CD8-positive, alpha-beta memory T cell (primary cell): ENCODE data around the gene ZMIZ1. TPM values are rescaled to one million over a fixed set of nuclear protein-coding genes. Genes with fewer than 3 reads are reported as not detected.
A peak's percentile ranks its signal among the peaks of the same experiment; 100 is the strongest.

ENCODE experiments used
- CTCF ChIA-PET: fragments of 350-600 bp; sonication (Branson Sonifier 250); formaldehyde crosslinking; loops from one replicate; lab custom pipeline; 2021; ENCODE audit warnings: antibody characterized with exemption; lab: Charles Lee
- POLR2A ChIA-PET: fragments of 350-600 bp; sonication (Branson Sonifier 250); formaldehyde crosslinking; loops from one replicate; lab custom pipeline; 2021; ENCODE audit warnings: antibody characterized with exemption; lab: Charles Lee
- DNase-seq, 5 donors: peaks; one replicate each; pipeline versions ENCODE4 v3.0.0 to v3.0.0-alpha.2; 2020 to 2022; ENCODE audit warnings: mixed read lengths in 1 of 5
- H3K27ac ChIP-seq: one replicate; pipeline ENCODE4 v1.7.0; 2013; ENCODE audit warnings: low read depth, mild to moderate bottlenecking, low read length, moderate library complexity
- H3K27me3 ChIP-seq: 2 replicates; pipeline ENCODE4 v1.7.0; 2013; ENCODE audit warnings: low read length, mild to moderate bottlenecking; ENCODE audit not compliant: insufficient read depth, poor library complexity, severe bottlenecking
- H3K36me3 ChIP-seq: 2 replicates; pipeline ENCODE4 v1.7.0; 2013; ENCODE audit warnings: mild to moderate bottlenecking, low read length, moderate library complexity; ENCODE audit not compliant: insufficient read depth
- H3K4me1 ChIP-seq: 2 replicates; pipeline ENCODE4 v1.7.0; 2013; ENCODE audit warnings: mild to moderate bottlenecking, low read length, moderate library complexity; ENCODE audit not compliant: insufficient read depth
- H3K4me3 ChIP-seq: 2 replicates; pipeline ENCODE4 v1.7.0; 2013; ENCODE audit warnings: mild to moderate bottlenecking, low read length
- H3K9me3 ChIP-seq: 2 replicates; pipeline ENCODE4 v1.7.0; 2013; ENCODE audit warnings: mild to moderate bottlenecking, low read length
- H3K27ac Mint-ChIP-seq, 8 donors: one replicate each; pipeline ENCODE4 v1.8.0; 2020 to 2021; ENCODE audit warnings: mixed read lengths in 8 of 8, mild to moderate bottlenecking in 6 of 8, inconsistent platforms in 3 of 8, moderate library complexity in 3 of 8
- H3K27me3 Mint-ChIP-seq, 2 donors: one replicate each; pipeline ENCODE4 v1.8.0; 2020 to 2021; ENCODE audit warnings: mixed read lengths in 2 of 2, mild to moderate bottlenecking in 1 of 2, moderate library complexity in 1 of 2
- H3K36me3 Mint-ChIP-seq, 3 donors: one replicate each; pipeline ENCODE4 v1.8.0; 2020 to 2021; ENCODE audit warnings: mixed read lengths in 3 of 3, inconsistent platforms in 1 of 3, mild to moderate bottlenecking in 1 of 3
- H3K4me1 Mint-ChIP-seq, 3 donors: one replicate each; pipeline ENCODE4 v1.8.0; 2020 to 2021; ENCODE audit warnings: mixed read lengths in 3 of 3, inconsistent platforms in 1 of 3, mild to moderate bottlenecking in 1 of 3
- H3K4me3 Mint-ChIP-seq, 7 donors: one replicate each; pipeline ENCODE4 v1.8.0; 2020 to 2021; ENCODE audit warnings: mixed read lengths in 7 of 7, mild to moderate bottlenecking in 6 of 7, moderate library complexity in 4 of 7, inconsistent platforms in 2 of 7
- H3K9me3 Mint-ChIP-seq, 5 donors: one replicate each; pipeline ENCODE4 v1.8.0; 2020 to 2022; ENCODE audit warnings: mixed read lengths in 5 of 5, mild to moderate bottlenecking in 3 of 5, moderate library complexity in 2 of 5, inconsistent platforms in 1 of 5
- polyA plus RNA-seq: library from polyadenylated mRNA; unstranded; fragments of 300-500 nt; fragmentation: Illumina TruSeq; gene quantifications from one replicate; pipeline ENCODE4 v1.2.3, GENCODE V29; 2021
- total RNA-seq, 2 experiments: library from RNA; stranded (reverse); gene quantifications; one replicate each; pipeline ENCODE4 v1.2.3, GENCODE V29; 2021

Gene ZMIZ1
- total and polyA plus RNA-seq, 3 experiments from 2014 or later = 8.0 to 36.3 (median 34.7) TPM

GRCh38 chr10:79347226-79347893 is 278.6 kb downstream of the ZMIZ1 start, which contains the start of gene PPIF:
PPIF (plus strand) TSS chr10:79347469; CDS start chr10:79347549, 80 bp downstream.
- POLR2A ChIA-PET = interaction anchor here (0.6 to 1.9 kb wide), 3 partner anchors 24 to 97 kb away, joined by 3 to 12 read pairs (median 3); no protein-coding TSS in a partner anchor
- Mint-ChIP-seq H3K27me3 (no peaks in the 10 kb centered on the region), H3K36me3 (peaks cover 4 to 39% (median 4%) of the 10 kb centered on the region in 3 donors), H3K4me1 (peaks cover 25 to 46% (median 28%) of the 10 kb centered on the region in 3 donors), H3K27ac (peak within 1 kb of the TSS; percentile 78 to 98 (median 92)), H3K9me3 (no peaks in the 10 kb centered on the region), H3K4me3 (peak within 1 kb of the TSS; percentile 77 to 91 (median 82))
- peak; percentile 88 to 92 (median 89) for DNase-seq
- no peaks in the 10 kb centered on the region for H3K9me3 ChIP-seq
- H3K27me3 ChIP-seq = no peaks in the 10 kb centered on the region
- CTCF ChIA-PET = interaction anchor here (0.5 to 5.1 kb wide), 13 partner anchors 9 to 107 kb away, joined by 3 to 37 read pairs (median 4); no protein-coding TSS in a partner anchor
- peak within 1 kb of the TSS; percentile 56 for H3K4me3 ChIP-seq
- peaks cover 30% of the 10 kb centered on the region for H3K36me3 ChIP-seq
- peak within 1 kb of the TSS; percentile 80 for H3K27ac ChIP-seq
- H3K4me1 ChIP-seq = peaks cover 33% of the 10 kb centered on the region

- POLR2A ChIA-PET = interaction anchor here (0.6 to 1.9 kb wide), 4 partner anchors 12 to 106 kb away, joined by 3 to 12 read pairs (median 3); no protein-coding TSS in a partner anchor
- CTCF ChIA-PET = interaction anchor here (0.5 to 5.1 kb wide), 14 partner anchors 9 to 108 kb away, joined by 3 to 37 read pairs (median 4); no protein-coding TSS in a partner anchor
- Histone ChIP-seq H3K27ac (peak overlapping the region; percentile 80), H3K36me3 (peaks cover 37% of the 10 kb centered on the region), H3K9me3 (no peaks in the 10 kb centered on the region), H3K4me3 (peak overlapping the region; percentile 56), H3K4me1 (peaks cover 31% of the 10 kb centered on the region), H3K27me3 (no peaks in the 10 kb centered on the region)
- peak overlapping the region; percentile 78 to 98 (median 92) for H3K27ac Mint-ChIP-seq
- H3K4me3 Mint-ChIP-seq = peak overlapping the region; percentile 77 to 91 (median 82)
- DNase-seq = peak; percentile 61 to 82 (median 70)
- peaks cover 4 to 46% (median 6%) of the 10 kb centered on the region in 3 donors for H3K36me3 Mint-ChIP-seq
- H3K9me3 Mint-ChIP-seq = no peaks in the 10 kb centered on the region
- H3K27me3 Mint-ChIP-seq = no peaks in the 10 kb centered on the region
- peaks cover 25 to 48% (median 28%) of the 10 kb centered on the region in 3 donors for H3K4me1 Mint-ChIP-seq
Observed at GRCh38 chr10:79347894-79348639, 279.3 kb downstream of the ZMIZ1 start.

GRCh38 chr10:79348640-79348988 is 279.8 kb downstream of the ZMIZ1 start:
- Histone ChIP-seq H3K36me3 (peaks cover 43% of the 10 kb centered on the region), H3K4me3 (peak overlapping the region; percentile 56), H3K27me3 (no peaks in the 10 kb centered on the region), H3K4me1 (peaks cover 28% of the 10 kb centered on the region), H3K27ac (peak overlapping the region; percentile 80), H3K9me3 (no peaks in the 10 kb centered on the region)
- no peaks in the 10 kb centered on the region for H3K9me3 Mint-ChIP-seq
- no peaks in the 10 kb centered on the region for H3K27me3 Mint-ChIP-seq
- H3K36me3 Mint-ChIP-seq = peaks cover 4 to 52% (median 11%) of the 10 kb centered on the region in 3 donors
- H3K4me3 Mint-ChIP-seq = peak overlapping the region; percentile 77 to 91 (median 82)
- ChIA-PET POLR2A (interaction anchor here (0.6 to 1.9 kb wide), 3 partner anchors 11 to 107 kb away, joined by 3 to 12 read pairs (median 3); no protein-coding TSS in a partner anchor), CTCF (interaction anchor here (0.7 to 5.1 kb wide), 11 partner anchors 8 to 107 kb away, joined by 3 to 37 read pairs (median 4); no protein-coding TSS in a partner anchor)
- no peak for DNase-seq
- H3K4me1 Mint-ChIP-seq = peaks cover 23 to 48% (median 33%) of the 10 kb centered on the region in 3 donors
- H3K27ac Mint-ChIP-seq = peak overlapping the region; percentile 78 to 98 (median 92)

- H3K27me3 Mint-ChIP-seq = no peaks in the 10 kb centered on the region
- Histone ChIP-seq H3K9me3 (no peaks in the 10 kb centered on the region), H3K27ac (peak overlapping the region; percentile 80), H3K4me1 (peaks cover 28% of the 10 kb centered on the region), H3K4me3 (peak overlapping the region; percentile 56), H3K36me3 (peaks cover 48% of the 10 kb centered on the region), H3K27me3 (no peaks in the 10 kb centered on the region)
- CTCF ChIA-PET = interaction anchor here (0.7 to 4.1 kb wide), 6 partner anchors 11 to 96 kb away, joined by 3 to 17 read pairs (median 4); no protein-coding TSS in a partner anchor
- DNase-seq = no peak
- peaks cover 23 to 48% (median 37%) of the 10 kb centered on the region in 3 donors for H3K4me1 Mint-ChIP-seq
- POLR2A ChIA-PET = interaction anchor here (1.9 kb wide), 1 partner anchor 26 kb away, joined by 12 read pairs; no protein-coding TSS in a partner anchor
- peak overlapping the region in 6 of 7 donors; percentile 77 to 91 (median 82) for H3K4me3 Mint-ChIP-seq
- H3K9me3 Mint-ChIP-seq = no peaks in the 10 kb centered on the region
- H3K27ac Mint-ChIP-seq = peak overlapping the region in 7 of 8 donors; percentile 78 to 94 (median 92)
- peaks cover 9 to 57% (median 16%) of the 10 kb centered on the region in 3 donors for H3K36me3 Mint-ChIP-seq
Observed at GRCh38 chr10:79349072-79349491, 280.3 kb downstream of the ZMIZ1 start.

GRCh38 chr10:79349766-79350406 is 281.1 kb downstream of the ZMIZ1 start:
- H3K9me3 Mint-ChIP-seq = no peaks in the 10 kb centered on the region
- no peaks in the 10 kb centered on the region for H3K27me3 Mint-ChIP-seq
- CTCF ChIA-PET = no interaction called here
- peak overlapping the region; percentile 22 to 92 (median 74) for H3K27ac Mint-ChIP-seq
- POLR2A ChIA-PET = no interaction called here
- H3K4me3 Mint-ChIP-seq = peak overlapping the region in 4 of 7 donors; percentile 13 to 82 (median 56)
- H3K4me1 ChIP-seq = peaks cover 28% of the 10 kb centered on the region
- no peak overlapping the region for H3K4me3 ChIP-seq
- no peaks in the 10 kb centered on the region for H3K27me3 ChIP-seq
- peaks cover 56% of the 10 kb centered on the region for H3K36me3 ChIP-seq
- peaks cover 9 to 65% (median 17%) of the 10 kb centered on the region in 3 donors for H3K36me3 Mint-ChIP-seq
- no peak for DNase-seq
- no peaks in the 10 kb centered on the region for H3K9me3 ChIP-seq
- H3K4me1 Mint-ChIP-seq = peaks cover 26 to 55% (median 40%) of the 10 kb centered on the region in 3 donors
- H3K27ac ChIP-seq = no peak overlapping the region

GRCh38 chr10:79350407-79351154 is 281.8 kb downstream of the ZMIZ1 start:
- Mint-ChIP-seq H3K36me3 (peaks cover 13 to 71% (median 21%) of the 10 kb centered on the region in 3 donors), H3K4me1 (peaks cover 28 to 58% (median 42%) of the 10 kb centered on the region in 3 donors), H3K27ac (peak overlapping the region in 5 of 8 donors; percentile 24 to 92 (median 38)), H3K9me3 (no peaks in the 10 kb centered on the region), H3K27me3 (no peaks in the 10 kb centered on the region), H3K4me3 (peak overlapping the region in 3 of 7 donors; percentile 13 to 77 (median 72))
- no peak overlapping the region for H3K27ac ChIP-seq
- no peaks in the 10 kb centered on the region for H3K27me3 ChIP-seq
- DNase-seq = no peak
- CTCF ChIA-PET = no interaction called here
- POLR2A ChIA-PET = no interaction called here
- no peaks in the 10 kb centered on the region for H3K9me3 ChIP-seq
- H3K4me3 ChIP-seq = no peak overlapping the region
- H3K4me1 ChIP-seq = peaks cover 28% of the 10 kb centered on the region
- peaks cover 56% of the 10 kb centered on the region for H3K36me3 ChIP-seq
